Stimulated activated CD8-positive, alpha-beta memory T cell treated with anti-CD3 and anti-CD28 coated beads, Interleukin-15, amount 100 ng/mL, for 24 hours (primary cell): Measurements from ENCODE around the gene PAGE5.

ENCODE experiments used
- DNase-seq: peaks from one replicate; pipeline ENCODE4 v3.0.0-alpha.2; 2020; ENCODE audit warnings: low read depth

The PAGE5 gene

GRCh38 chrX:55220119-55220794, at the start of gene PAGE5:
Gene PAGE5, plus strand, starts transcription at chrX:55220346. Its CDS starts 1,037 bp downstream, at chrX:55221383.
- no peak for DNase-seq

GRCh38 chrX:55187281-55187680, 32.9 kb upstream of the PAGE5 start:
- no peak for DNase-seq

- DNase-seq = no peak
Observed at GRCh38 chrX:55196688-55197087, 23.5 kb upstream of the PAGE5 start.

GRCh38 chrX:55201930-55202579, 18.1 kb upstream of the PAGE5 start:
- DNase-seq = no peak

GRCh38 chrX:55206162-55206941, 13.8 kb upstream of the PAGE5 start:
- no peak for DNase-seq

GRCh38 chrX:55210931-55211677, 9.0 kb upstream of the PAGE5 start:
- no peak for DNase-seq

- no peak for DNase-seq
Observed at GRCh38 chrX:55213381-55213780, 6.8 kb upstream of the PAGE5 start.

GRCh38 chrX:55240788-55241340, 20.7 kb downstream of the PAGE5 start:
- DNase-seq = no peak

- DNase-seq = no peak
Observed at GRCh38 chrX:55253528-55253927, 33.4 kb downstream of the PAGE5 start.

- no peak for DNase-seq
Observed at GRCh38 chrX:55260806-55261205, 40.7 kb downstream of the PAGE5 start.

- no peak for DNase-seq
Observed at GRCh38 chrX:55264816-55265215, 44.7 kb downstream of the PAGE5 start, which contains the start of gene PAGE3. Gene PAGE3, minus strand, starts transcription at chrX:55264916. Its CDS starts 1,013 bp downstream, at chrX:55263903.
